Skeletal muscle cell (primary cell): Measurements from ENCODE around the gene TLE1.
A peak's percentile ranks its signal among the peaks of the same experiment; 100 is the strongest.

Experiments
- DNase-seq: peaks from one replicate; pipeline ENCODE4 v3.0.0-alpha.2; 2010; ENCODE audit warnings: low read depth
- H3K4me3 ChIP-seq: 2 replicates; pipeline ENCODE4 v1.5.1; 2011; ENCODE audit warnings: low read depth, mild to moderate bottlenecking, control low read depth, low read length, moderate library complexity

Gene TLE1

GRCh38 chr9:81560851-81561732, 128.3 kb downstream of the TLE1 start:
- H3K4me3 ChIP-seq, result no peak overlapping the region
- DNase-seq, result no peak

DNA sequence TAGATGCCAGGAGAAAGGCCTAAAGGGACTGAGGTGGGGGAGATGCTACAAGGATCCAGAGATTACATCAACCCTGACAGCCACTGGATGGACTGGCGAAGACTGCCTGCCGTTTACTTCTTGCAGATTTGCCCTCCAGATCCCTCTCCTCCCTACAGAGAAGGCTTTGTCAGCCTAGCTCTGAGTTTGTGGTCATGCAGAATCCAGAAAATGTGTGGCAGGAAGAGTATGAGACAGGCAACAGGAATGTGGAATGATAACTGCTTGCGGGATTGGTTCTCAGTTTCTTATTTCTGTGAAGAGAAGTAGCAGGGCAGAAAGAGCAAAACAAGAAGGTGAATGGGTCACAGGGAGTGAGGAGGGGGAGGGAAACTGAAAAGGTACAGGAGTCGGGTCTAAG, 129.6 kb downstream of the TLE1 start:
- peak; percentile 89 for DNase-seq
- no peak overlapping the region for H3K4me3 ChIP-seq

GRCh38 chr9:81559197-81559596, 130.2 kb downstream of the TLE1 start:
- H3K4me3 ChIP-seq, result no peak overlapping the region
- no peak for DNase-seq

DNA sequence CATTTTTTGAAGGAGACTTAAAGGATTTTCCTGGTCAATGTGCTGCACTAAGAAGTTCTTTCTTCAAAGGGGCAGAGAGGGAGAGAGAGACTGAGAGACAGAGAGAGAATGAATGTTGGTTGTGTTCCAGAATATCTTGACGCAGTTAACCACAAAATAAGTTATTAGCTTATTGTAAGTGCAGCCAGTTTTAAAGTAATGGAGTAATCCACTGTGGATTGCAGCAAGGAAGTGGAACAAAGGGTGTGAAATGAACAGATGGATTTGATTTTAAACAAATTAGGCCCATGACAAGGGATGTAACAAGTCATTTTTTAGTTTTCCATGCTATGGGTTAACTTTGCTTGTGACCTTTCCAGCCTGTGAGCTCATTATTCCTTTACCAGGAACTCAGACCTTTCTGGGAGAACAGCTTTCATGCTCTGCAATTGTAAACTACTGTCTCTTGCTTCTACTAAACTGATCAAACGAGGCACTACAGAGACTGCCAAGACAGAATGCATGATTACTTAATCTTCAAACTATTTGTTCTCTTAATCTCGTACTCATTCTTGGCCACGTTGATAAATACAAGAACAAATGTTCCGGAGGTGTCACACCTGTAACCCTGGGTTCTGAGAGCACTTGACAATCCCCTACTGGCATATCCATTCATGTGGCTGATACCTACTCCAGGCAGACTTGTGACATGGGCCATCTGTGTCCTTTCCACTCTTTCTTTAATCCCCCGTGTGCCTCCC, 131.1 kb downstream of the TLE1 start:
- peak; percentile 76 for DNase-seq
- H3K4me3 ChIP-seq, result no peak overlapping the region

- DNase-seq, result no peak
- no peak overlapping the region for H3K4me3 ChIP-seq
Measured at GRCh38 chr9:81557452-81558090, 131.8 kb downstream of the TLE1 start.

DNA sequence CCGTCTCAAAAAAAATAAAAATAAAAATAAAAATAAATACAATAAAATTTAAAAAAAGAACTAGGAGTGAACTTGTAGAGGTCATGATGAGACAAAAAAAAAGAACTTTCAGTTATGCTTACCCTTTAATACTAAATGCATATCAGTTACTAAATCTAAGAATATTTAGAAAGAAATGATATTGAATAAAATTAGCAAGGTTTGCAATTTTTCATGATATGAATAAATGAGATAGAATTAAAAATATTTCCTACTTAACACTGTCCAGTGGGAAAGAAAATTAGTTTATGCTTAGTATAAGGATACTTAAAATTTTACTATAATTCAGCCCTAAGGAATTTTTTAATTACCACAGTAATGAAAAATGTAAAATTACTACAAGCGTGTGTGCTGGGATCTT, 132.4 kb downstream of the TLE1 start:
- no peak overlapping the region for H3K4me3 ChIP-seq
- DNase-seq, result no peak

- no peak overlapping the region for H3K4me3 ChIP-seq
- no peak for DNase-seq
Measured at GRCh38 chr9:81552581-81552991, 136.8 kb downstream of the TLE1 start.

DNA sequence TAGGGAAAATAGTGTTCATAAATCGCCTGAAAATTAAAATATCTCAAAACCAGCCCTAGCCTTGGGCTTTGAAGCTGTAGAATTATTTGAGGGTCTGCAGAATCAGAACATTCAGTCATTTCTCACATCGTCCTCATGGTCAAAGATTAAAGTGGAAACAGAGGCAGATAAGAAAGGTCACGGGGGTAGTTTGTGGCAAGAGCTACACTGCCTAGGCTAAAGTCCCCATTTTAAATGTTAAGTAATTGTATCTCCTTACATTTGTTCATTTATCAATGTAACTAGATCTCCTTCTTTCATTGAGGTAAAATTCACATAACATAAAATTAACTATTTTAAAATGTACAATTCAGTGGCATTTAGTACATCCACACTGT, 139.2 kb downstream of the TLE1 start:
- DNase-seq, result no peak

DNA sequence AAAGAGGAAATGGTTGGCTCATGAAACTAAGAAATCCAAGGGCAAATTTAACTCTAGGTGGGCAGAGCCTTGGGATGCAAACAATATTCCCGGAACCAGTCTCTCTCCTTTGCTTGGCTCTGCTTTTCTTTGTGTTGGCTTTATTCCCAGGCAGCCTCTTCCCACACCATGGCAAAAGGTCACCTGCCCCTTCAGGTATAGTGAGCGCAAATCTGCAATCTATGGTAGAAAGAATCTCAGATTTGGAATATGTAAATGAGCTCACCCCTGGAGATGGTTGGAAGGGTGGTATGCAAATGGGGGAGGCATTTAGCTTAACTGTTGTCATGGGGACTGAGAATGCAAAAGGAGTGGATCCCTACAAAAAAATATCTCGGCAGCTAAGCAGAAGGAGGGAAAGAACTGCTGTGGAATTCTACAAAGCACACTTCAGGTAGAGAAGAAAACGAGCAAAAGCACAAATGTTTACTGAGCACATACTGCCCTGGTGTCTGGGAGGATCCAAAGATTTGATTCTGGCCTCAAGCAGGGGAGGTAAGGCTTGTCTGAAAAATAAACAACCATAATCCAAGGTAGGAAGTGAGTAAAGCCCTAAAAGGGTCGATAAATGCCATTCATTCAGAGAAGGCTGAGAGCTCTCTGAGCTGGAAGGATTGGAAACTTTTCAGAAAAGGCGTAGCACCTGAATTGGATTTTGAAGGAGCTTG, 139.7 kb downstream of the TLE1 start:
- no peak overlapping the region for H3K4me3 ChIP-seq

More for the DNA sequence above, 139.2 kb downstream of the TLE1 start:
- H3K4me3 ChIP-seq, result no peak overlapping the region

GRCh38 chr9:81548911-81549310, 140.4 kb downstream of the TLE1 start:
- H3K4me3 ChIP-seq, result no peak overlapping the region
- no peak for DNase-seq

More for the DNA sequence above, 139.7 kb downstream of the TLE1 start:
- no peak for DNase-seq

DNA sequence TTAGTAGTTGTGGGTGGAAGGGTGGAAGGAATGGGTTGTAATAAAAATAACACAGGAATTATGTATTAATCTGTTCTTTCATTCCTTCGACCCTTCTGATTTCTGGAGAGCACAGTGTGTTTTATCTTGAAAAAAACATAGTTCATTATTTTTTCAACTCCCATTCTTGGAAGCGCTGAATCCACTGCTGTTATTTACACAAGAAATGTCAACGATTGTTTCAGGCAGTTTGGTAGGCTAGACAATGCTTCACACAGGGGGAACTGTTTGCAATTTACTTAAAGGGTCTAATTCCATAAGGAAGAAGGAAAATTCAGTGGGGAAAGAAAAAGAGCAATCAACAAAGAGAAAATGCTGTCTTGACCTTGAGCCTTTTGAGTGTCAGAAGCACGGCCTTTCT, 142.9 kb downstream of the TLE1 start:
- no peak for DNase-seq
- no peak overlapping the region for H3K4me3 ChIP-seq

DNA sequence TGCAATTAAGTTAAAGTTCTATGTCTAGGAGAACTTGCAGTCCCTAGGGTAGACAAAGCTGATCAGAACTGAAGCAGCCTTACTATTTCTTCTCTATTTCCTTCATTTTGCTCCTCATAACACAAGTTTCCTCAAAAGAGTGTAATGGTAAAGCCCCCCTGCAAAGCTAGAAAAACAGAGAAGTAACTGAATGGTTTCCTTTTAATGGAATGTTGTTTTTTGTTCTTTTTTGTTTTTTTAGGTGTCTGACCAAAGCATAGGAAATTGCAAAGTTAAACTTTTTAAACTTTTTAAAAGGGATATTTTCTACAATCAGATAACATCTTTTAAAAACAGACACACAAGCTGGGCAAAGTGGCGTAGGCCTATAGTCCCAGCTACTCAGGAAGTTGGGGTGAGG, 145.7 kb downstream of the TLE1 start:
- DNase-seq, result no peak
- H3K4me3 ChIP-seq, result no peak overlapping the region

- DNase-seq, result no peak
- no peak overlapping the region for H3K4me3 ChIP-seq
Measured at GRCh38 chr9:81542118-81542889, 147.0 kb downstream of the TLE1 start.

GRCh38 chr9:81540142-81540710, 149.1 kb downstream of the TLE1 start:
- no peak for DNase-seq
- H3K4me3 ChIP-seq, result no peak overlapping the region

- no peak overlapping the region for H3K4me3 ChIP-seq
- DNase-seq, result no peak
Measured at GRCh38 chr9:81539317-81539716, 150.0 kb downstream of the TLE1 start.

DNA sequence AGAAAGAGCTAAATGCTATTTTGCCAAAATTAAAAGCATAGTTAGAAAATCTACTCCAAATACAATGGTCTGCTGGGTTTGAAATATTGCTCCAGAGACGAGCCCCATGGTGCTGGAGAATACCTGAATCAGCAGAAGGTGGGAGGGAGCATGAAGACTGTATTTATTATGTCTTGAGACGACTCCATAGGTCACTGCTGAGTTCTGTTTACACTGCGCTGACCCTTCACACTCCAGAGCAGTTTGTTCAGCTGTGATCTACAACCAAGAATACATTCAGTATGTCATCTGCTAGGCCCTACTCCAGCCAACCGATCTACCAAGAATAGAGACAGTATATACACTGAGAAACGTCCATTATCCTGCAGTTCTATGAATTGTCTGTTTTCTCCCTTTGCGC, 150.5 kb downstream of the TLE1 start:
- no peak overlapping the region for H3K4me3 ChIP-seq
- no peak for DNase-seq

- no peak overlapping the region for H3K4me3 ChIP-seq
- DNase-seq, result no peak
Measured at GRCh38 chr9:81537964-81538363, 151.4 kb downstream of the TLE1 start.

DNA sequence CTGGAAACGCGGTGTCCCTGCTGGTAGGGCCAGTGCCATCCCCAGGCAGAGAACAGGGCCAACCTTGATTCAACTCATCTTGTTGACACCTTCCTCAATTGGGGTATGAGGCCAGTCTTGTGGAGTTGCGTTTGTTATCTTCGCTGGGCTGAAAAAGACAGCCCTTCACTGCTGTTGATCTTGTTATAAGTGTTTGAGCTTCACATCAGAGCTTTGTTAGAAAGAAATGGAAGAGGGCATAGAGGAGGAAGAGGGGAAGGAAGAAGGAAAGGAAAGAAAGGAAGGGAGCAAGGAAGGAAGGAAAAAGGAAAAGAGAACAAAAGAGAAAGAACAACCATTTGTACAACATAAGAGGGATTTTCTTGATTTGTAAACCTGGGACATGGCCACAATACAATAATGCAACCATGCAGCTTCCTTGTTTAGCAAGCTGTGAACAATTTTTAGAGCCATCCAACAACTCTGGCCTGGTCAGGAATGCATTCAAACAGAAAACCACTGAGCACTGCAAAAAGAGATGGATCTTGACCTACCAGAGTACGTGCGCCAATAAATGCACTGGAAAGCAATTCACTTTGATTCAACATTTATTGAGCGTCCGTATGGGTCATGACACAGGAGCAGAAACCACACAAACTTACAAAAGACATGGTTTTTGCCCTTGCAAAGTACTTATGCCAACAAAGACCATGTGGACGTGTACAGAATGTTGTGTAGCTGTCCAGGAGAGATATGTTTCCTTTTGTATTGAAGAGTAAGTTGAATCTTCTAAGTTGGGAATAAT, 152.9 kb downstream of the TLE1 start:
- no peak for DNase-seq
- H3K4me3 ChIP-seq, result no peak overlapping the region
